ENCODE measurements around the gene SAMD15.

DNA sequence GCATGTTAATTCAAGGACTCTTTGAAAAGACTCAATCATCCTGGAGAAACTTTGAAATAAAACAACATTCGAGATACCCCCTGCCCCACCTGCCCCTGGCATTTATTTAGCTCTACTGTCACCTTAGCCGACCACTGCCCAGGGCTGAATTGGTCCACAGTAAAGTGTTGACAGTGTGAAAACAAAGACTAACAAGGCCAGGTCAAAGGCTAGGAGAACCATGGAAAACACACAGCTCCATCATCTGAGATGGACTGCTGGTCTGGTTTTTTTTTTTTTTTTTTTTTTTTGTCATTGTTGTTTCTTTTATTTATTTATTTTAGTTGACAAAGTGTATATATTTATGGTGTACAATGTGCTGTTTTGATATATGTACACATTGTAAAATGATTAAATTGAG is 30.7 kb upstream of the SAMD15 start:
- TF ChIP-seq, protein P1, sequence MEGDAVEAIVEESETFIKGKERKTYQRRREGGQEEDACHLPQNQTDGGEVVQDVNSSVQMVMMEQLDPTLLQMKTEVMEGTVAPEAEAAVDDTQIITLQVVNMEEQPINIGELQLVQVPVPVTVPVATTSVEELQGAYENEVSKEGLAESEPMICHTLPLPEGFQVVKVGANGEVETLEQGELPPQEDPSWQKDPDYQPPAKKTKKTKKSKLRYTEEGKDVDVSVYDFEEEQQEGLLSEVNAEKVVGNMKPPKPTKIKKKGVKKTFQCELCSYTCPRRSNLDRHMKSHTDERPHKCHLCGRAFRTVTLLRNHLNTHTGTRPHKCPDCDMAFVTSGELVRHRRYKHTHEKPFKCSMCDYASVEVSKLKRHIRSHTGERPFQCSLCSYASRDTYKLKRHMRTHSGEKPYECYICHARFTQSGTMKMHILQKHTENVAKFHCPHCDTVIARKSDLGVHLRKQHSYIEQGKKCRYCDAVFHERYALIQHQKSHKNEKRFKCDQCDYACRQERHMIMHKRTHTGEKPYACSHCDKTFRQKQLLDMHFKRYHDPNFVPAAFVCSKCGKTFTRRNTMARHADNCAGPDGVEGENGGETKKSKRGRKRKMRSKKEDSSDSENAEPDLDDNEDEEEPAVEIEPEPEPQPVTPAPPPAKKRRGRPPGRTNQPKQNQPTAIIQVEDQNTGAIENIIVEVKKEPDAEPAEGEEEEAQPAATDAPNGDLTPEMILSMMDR (IDR thresholded peaks at IDR 0.05; ENCODE audit: low read length) = no peak
- TF ChIP-seq EZH2 (optimal IDR thresholded peaks at IDR 0.05; ENCODE audit: low read depth, low read length) = no peak

Measured in MM.1S (cell line).